Inferior parietal cortex (tissue), 1 donor: ENCODE data around the gene ABI3BP.
"Not testable (repeated sequence)": the region's sequence is repeated elsewhere in the genome, so short reads cannot be mapped to it uniquely, and the experiment has no call there.

Experiments
- DNase-seq: peaks from one replicate; pipeline ENCODE4 v3.0.0-alpha.2; 2016; ENCODE audit errors: extremely low spot score

Gene ABI3BP

DNA sequence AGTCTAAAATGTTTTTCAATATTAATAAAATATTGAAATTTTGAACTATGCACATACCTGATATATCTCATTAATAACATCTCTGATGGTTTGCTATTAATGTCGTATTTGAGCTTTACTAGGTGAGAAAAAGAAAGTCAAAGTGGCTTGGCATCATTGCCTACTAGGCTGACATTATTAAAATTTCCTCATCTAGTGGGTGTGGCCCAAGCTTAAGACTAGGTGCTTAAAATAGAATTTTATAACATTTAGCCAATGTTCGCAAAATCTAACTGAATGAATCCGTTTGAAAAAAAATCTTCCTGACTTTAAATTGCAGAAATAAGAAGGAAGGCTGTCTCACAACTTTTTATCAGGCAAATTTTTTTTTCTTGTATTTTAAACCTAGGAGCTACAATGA is 46.1 kb downstream of the ABI3BP start:
- no peak for DNase-seq

DNA sequence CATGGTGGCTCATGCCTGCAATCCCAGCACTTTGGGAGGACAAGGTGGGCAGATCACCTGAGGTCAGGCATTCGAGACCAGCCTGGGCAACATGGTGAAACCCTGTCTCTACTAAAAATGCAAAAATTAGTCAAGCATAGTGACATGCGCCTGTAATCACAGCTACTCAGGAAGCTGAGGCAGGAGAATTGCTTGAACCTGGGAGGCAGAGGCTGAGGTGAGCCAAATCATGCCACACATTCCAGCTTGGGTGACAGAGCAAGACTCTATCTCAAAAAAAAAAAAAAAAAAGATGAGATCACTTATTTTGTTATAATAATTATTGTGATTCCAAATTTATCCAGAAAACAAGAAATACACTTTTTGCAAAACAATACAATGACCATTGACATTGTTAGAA is 47.1 kb downstream of the ABI3BP start:
- DNase-seq: not testable (repeated sequence)

DNA sequence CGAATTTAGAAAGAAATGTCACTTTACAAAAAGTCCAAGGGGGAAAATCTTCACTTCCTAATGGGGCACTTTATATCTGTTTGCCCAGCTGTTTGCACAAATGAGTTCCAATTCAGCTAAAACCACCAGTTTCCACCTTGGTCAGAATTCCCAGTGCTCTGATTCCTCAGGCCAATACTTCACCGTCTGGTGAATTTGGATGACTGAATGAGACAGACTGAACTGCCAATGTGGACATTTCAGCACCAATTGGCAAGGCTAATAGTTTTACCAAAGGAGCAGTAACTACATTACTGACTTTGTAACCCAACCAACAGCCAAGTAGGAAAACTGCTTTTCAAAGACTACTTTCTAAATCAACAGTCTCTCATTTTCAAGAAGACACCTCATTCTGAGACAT is 51.8 kb downstream of the ABI3BP start:
- DNase-seq: no peak

DNA sequence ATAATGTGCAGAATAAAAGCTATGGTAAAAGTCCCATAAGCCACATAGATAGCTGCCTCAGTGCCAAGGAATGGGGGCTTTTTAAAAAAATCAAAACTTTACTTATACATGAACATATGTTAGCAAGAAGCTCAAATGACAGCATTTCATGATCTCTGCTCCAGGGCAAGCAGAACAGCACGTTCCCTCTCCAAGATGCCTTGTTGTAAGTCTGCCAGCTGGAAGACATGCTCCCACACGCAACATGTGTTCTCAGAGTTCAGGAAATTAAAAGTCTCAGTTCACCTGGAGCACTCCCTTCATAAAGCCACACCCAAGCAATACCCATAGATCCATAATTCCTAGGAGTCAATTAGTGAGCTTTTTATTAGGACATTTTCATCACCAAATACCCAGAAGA is 52.2 kb downstream of the ABI3BP start:
- no peak for DNase-seq

DNA sequence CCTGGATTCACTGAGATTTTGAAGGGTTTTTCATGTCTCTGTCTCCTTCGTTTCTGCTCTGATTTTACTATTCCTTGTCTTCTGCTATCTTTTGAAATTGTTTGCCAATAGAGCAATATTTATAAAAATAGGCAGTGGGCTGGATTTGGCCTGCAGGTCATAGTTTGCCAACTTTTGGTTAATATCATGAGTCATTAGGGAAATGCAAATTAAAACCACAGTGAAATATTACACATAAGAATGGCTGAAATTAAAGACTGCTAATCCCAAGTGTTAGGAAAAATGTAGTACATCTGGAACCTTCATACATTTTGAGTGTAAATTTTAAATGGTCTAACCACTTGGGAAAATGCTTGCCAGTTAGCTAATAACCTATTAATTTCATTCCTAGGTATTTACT is 56.3 kb downstream of the ABI3BP start:
- no peak for DNase-seq

DNA sequence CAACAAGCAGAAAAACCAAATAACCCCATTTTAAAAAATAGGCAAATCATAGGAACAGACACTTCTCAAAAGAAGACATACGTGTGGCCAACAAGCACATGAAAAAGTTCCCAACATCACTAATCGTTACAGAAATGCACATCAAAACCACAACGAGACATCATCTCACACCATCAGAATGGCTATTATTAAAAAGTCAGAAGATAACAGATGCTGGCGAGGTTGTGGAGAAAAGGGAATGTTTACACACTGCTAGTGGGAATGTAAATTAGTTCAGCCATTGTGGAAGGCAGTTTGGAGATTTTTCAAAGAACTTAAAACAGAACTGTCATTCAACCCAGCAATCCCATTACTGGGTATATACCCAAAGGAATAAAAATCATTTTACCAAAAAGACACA is 60.7 kb downstream of the ABI3BP start:
- no peak for DNase-seq

DNA sequence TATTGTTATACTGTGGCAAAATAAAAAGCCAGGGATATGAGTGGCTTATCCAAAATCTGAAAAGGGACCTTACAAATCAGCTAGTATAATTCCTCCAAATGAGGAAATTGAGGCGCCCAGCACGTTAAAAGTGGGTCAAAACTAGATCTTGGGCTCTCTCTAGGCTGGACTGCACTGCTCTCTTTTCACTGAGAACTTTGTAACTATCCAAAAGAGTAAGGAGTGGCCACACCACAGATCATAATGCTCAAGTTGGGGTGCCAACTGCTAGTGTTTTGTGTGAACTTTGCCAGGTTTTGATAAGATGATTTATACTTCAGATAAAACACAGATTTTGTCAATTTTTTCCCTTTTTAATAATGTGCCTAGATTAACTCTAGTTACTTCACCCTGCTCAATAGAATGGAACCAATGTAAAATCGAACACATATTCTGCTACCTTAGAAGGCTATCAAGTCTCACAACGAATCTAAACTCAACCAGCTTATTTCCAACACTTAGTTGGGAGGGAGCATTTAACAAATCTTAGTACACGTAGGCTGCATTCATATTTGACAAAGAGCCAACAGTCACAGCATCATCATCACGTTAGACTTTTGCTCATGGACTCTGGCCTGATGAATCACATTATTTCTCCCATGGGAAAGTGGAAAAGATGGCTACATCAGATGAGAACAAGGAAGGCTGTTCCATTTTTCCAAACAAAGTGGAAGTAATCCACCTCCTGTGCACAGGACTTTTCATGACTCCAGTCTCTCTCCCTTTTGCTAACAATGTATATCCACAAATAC is 64.4 kb downstream of the ABI3BP start:
- no peak for DNase-seq

DNA sequence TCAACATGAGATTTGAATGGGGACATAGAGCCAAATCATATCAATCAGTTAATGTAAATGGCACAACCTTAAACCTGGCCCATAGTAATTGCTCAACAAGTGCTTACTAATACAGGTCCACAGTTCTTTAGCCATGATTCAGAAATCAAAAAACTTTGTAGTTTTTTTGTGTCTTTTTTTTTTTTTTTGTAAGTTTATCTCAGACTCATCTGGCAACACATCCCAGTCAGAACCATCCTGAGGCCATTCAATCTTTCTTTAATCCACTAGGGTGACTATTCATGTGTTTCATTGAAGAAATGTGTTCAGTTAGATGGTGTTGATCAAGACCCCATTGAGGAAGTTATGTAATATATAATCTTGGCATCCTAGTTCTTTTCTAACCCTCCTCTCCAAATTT is 65.4 kb downstream of the ABI3BP start:
- no peak for DNase-seq

DNA sequence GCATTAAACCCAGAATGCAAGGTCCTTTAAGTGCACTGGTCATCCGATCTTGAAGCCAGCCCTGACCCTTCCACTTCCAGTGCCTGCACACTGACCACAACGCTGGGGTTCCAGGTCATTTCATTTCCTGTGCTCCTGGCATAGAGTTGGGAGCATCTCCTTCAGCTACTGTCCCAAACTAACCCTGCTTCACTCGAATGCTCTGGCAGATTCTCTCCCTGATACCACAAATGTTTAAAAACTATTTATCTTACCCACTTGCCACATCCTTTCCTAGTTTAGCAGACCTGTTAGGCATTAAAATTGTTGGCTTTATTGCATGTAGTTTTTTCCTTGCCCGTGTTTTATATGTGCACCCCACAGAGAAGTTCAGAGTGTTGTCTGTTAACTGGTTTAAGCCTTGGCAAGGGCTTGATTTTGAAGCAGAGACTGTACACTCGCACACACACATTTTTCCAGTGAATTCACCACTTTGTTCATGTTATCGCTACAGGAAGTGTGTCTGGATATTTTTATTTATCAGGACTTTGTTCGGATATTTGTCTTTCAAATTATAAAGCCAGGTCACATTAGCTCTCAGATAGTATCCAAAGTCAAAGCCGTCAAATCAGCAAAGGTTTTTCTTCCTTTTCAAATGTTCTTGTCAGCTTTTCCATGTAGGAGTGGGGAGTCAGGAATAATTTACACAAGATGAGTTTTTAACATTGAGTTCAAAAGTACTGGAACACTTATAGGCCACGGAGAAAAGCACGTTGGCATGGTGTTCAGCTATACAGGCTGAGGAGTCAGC is 77.3 kb downstream of the ABI3BP start:
- no peak for DNase-seq

DNA sequence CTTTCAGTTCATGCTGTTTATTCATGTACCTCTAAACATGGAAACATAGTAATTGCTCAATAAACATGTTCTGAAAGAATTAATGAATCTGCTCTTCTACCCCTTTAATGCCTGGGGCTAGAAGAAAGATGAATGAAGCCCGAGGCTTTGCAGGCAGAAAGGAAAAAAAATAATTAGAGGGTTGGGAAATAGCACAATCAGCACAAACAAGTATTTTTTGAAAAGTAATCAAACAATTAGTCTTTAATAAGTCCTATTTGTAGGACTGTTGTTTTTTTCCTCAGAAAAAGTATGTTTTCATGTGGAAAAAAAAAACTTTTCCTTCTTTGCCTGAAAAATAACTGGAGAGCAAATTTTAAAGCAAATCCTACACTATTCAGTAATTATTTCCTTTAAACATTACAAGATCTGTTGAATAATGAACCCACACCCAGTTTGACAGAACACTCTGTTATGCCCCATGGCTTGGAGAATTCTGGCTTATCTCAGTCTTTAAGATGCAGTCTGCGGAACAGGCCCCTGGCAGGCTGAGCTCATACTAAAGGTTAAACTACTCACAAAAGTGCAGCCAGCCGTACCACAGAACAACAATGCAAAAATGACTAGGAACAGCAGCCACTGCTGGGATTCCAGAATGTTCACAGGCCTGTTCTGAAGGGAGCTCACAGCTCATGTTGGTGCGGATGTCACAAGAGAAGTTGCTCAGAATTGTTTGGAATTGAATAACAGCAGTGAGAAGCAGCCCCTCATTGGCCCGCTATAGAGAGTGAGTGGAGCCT is 79.2 kb downstream of the ABI3BP start:
- DNase-seq: no peak

DNA sequence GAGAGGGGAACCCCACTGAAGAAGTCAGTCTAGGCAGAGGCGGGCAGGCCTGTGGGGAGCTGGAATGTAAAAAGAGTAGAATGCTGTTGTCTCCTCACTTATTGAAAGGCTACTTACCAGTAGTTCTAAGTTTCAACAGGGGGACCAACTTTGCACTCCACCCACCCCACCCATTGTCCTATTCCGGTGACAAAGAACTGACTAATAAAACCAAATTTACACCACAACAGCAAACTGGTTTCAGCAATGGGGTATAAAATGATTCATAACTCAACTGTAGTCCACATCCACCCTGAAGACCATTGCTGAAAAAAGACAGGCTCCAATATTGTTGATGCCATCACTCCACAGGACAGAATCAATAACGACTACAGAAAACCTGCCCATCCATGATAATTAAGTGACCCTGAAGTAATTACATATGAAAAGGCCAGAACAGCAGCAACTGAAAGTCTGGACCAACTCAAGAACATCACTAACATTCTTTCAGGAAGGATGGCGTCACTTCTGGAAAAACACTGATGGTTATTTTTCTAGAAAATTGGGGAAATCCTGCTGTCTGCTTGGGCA is 80.2 kb downstream of the ABI3BP start:
- no peak for DNase-seq

DNA sequence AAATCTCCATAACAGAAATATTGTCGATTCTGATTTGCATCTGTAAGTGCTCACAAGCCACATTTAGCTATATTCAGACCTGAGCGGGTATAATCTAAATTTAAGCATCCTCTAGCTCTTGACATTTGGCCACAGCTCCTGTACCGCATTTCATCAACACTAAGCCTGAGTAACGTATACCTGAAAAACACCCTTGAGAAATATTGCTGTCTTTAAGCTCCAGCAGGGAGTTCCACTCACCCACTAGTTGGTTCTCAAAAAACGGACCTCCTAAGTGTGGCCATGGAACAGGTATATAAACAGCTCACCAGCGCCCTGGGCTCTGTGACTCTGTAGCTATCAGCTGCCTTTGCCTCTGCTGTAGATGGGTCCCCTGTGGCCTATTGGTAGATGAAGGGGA is 80.7 kb downstream of the ABI3BP start:
- DNase-seq: no peak

DNA sequence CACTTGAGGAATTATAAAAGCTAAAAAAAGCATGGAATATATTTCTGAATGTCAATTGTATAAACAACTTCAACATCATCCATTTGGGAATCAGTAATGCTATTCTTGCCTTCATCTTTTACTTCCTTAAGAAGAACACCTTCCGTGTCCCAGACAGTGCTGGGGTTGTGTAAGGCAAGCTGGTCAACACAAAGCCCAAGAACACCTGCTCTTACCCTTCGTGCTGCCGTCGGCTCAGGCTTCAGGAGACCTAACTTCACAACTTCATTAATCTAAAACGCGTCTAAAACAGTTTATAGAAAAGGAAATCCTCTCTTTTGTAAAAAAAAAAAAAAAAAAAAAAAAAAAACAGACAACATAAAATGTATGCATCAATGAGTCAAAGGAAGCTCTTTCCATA is 81.3 kb downstream of the ABI3BP start:
- no peak for DNase-seq

DNA sequence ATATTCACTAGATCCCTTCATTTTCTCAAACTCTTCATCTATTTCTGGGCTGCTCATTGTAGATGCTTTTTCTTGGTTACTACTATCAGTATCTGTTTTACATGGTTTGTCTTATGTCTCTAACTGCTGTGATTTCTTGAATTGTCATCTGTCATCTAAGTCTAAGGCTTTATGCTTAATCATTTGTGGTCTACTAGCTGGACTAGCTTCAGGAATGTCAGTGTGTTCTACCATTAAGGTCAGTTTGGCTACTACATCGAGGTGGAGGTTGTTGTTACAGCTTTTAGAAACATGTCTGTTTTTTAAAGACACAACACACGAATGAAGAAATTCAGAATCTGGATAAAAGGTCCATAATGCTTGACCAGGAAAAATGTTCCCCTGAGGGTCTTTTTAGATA is 82.2 kb downstream of the ABI3BP start:
- DNase-seq: no peak

DNA sequence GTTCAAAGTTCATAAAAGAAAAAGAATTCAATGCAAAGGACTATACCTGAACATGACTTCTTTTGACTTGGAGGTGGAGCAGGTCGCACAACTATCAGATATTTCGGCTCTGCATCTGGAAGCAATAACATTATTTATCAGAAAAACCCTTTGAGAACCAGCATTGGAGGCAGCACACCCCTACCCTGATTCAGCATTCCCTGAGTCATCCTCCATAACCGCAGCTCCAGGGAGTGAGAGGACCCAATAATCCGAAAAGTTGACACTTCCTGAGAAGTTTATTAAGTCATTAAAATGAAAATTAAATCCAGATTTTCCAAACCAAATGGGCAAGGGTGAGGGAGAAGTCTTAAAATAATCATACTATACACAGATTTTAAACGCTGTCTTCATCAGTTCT is 90.6 kb downstream of the ABI3BP start:
- DNase-seq: no peak

DNA sequence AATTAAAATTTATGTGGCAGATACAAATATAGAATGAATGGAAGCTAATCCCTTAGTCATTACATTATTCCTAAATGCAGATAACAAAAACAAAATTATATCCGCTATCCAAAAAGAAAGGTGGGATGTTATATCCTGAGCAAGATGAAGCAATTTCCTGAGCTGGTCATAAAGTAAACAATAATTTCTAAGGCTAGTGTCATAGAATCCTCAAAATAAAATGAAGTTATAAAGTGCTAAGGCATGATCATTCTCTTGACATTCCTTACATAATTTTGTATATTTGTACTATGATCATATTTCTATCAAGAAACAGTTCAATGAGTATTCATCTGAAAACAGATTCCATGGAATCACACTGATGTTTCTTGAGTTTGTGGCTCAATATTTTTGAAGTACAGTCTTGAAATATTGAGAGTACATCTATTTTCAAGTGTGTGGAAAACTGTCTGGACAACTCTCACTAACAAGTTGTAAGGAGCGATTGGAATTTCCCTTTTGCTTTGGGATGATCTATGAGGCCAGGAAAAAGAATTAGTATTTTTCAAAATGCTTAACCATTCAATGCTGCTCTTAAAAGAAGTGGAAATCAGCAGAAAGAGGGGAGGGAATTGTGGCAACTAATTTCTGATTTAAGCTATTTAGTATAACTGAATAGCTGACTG is 92.4 kb downstream of the ABI3BP start:
- DNase-seq: no peak

DNA sequence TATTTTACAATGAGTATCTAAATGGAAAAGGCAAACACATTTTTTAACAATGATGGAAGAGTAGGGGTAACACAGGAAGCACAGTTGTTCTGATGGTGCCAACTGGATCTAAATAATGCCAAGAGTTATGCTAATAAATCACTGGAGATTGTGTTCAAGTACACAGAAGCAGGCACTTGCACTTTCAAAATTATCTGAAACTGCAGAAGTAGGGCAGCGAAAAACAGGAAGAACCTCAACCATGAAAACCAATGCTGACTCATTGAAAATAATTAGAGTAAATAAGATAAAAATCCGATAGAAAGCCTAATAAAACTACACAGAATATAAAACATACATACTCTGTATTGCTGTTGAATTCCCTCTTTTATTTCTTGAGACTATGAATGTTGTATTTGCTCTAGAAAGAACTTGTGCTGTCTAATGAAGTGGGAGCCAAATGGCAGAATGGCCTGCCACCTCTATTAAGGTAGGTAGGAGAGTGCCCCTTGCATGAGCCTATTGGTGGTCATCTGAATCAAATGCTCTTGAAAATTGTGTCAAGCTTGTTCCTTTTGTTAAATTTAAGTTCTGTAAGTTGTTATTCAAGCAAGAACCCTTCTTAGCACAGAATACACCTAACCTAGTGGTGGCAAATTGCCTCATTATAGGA is 93.7 kb downstream of the ABI3BP start:
- DNase-seq: no peak

DNA sequence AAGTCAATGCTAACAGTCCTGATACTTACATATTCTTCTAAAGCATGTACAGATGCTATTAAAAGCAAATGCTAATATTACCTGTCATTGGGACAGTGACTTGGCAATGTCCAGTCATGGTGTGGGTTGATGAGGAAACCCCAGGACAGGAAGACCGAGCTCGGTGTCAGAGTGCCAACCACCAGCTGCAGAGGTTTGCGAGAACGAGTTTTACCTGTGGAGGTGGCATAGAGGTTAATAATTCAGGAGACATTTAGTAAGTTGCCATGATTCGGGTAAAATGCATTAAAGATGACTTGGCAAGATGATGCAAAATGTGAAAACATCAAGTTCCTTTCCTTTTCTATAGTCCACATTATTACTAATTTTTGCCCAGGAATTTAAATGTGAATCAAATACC is 94.5 kb downstream of the ABI3BP start:
- no peak for DNase-seq

DNA sequence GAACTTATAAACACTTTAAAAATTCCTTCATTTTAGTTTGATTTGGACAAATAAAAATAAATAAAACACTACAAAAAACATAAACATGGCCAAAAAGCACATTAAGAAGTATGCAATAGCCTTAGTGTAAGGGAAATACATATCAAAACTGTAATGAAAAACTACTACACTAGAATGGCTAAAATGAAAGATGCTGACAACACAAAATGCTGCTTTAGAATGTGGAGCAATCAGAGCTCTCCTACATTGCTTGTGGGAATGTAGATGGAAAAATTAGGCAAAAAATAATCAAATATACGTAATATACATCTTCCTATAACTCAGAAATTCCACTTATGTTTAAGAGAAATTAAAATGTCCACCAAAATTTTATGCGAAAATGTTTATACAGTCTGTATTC is 96.2 kb downstream of the ABI3BP start:
- DNase-seq: no peak

DNA sequence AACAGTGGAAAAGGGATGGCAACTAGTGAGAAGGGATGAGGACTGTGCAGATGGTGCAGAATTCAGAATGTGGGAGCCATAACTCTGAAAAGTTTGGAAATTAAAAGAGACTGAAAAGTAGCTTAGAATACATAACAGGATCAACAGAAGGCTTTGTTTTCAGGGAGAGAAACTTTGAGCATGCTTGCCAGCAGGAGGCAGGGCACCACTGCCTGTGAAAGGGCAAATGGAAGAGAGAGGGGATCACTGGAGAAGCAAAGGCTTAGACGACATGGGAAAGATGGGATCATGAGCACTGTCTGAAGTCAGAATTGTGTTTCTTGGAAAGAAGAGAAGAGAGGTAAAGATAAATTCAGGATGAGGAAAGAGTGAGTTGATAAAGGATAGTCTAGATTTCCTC is 99.6 kb downstream of the ABI3BP start:
- no peak for DNase-seq

DNA sequence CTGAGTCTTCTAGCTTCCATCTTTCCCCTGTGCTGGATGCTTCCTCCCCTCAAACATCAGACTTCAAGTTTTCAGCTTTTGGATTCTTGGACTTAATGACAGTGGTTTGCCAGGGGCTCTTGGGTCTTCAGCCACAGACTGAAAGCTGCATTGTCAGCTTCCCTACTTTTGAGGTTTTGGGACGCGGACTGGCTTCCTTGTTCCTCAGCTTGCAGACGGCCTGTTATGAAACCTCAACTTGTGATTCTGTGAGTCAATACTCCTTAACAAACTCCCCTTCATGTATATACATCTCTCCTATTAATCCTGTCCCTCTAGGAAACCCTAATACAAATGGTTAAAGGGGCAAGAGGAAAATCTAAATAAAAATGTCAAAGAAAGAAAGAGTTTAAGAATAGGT is 100.1 kb downstream of the ABI3BP start:
- no peak for DNase-seq
